ENCODE results near the gene PRSS27.

DNA sequence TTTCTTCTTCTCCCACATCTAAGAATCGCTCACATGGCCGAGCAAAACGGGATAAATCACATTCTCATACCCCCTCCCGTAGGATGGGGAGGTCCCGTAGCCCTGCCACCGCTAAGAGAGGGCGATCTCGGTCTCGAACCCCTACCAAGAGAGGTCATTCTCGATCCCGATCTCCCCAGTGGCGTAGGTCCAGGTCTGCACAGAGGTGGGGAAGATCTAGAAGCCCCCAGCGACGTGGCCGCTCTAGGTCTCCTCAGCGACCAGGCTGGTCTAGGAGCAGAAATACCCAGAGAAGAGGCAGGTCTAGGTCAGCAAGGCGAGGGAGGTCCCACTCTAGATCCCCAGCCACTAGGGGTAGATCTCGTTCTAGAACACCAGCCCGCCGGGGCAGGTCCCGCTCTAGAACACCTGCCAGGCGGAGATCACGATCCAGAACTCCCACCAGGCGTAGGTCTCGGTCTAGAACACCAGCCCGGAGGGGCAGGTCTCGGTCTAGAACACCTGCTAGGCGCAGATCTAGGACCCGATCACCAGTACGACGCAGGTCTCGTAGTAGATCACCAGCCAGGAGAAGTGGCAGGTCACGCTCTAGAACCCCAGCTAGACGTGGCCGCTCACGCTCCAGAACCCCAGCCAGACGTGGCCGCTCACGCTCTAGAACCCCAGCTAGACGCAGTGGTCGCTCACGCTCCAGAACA, 42.0 kb upstream of the PRSS27 start:
- no peak for TF ChIP-seq POLR2A (IDR thresholded peaks at IDR 0.05)
- TF ChIP-seq, protein P1, sequence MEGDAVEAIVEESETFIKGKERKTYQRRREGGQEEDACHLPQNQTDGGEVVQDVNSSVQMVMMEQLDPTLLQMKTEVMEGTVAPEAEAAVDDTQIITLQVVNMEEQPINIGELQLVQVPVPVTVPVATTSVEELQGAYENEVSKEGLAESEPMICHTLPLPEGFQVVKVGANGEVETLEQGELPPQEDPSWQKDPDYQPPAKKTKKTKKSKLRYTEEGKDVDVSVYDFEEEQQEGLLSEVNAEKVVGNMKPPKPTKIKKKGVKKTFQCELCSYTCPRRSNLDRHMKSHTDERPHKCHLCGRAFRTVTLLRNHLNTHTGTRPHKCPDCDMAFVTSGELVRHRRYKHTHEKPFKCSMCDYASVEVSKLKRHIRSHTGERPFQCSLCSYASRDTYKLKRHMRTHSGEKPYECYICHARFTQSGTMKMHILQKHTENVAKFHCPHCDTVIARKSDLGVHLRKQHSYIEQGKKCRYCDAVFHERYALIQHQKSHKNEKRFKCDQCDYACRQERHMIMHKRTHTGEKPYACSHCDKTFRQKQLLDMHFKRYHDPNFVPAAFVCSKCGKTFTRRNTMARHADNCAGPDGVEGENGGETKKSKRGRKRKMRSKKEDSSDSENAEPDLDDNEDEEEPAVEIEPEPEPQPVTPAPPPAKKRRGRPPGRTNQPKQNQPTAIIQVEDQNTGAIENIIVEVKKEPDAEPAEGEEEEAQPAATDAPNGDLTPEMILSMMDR (IDR thresholded peaks at IDR 0.05): no peak
